ENCODE data around the gene FGF12.

GRCh38 chr3:192417559-192418055 lies 309.7 kb downstream of the FGF12 start:
- TF ChIP-seq CTCF (IDR thresholded peaks at IDR 0.05) (no peak), ZFX (IDR thresholded peaks at IDR 0.05; ENCODE audit: borderline replicate concordance) (no peak)
